Neural cell (in vitro differentiated cells): ENCODE data around the gene RPIA. TPM values are rescaled to one million over a fixed set of nuclear protein-coding genes. Genes with fewer than 3 reads are reported as not detected.
A peak's percentile ranks its signal among the peaks of the same experiment; 100 is the strongest.

ENCODE experiments used
- H2AFZ ChIP-seq: fragments of 200-600, 300-800 bp; sonication (generic), shearing (Covaris generic); 2 replicates; pipeline ENCODE4 v1.6.0; 2014; ENCODE audit warnings: low read depth, mild to moderate bottlenecking, antibody characterized with exemption, low read length, moderate library complexity
- H3F3A ChIP-seq: fragments of 200-600 bp; shearing (Covaris generic); 2 replicates; pipeline ENCODE4 v1.6.1; 2016; ENCODE audit warnings: mild to moderate bottlenecking, moderate library complexity, mixed read lengths, antibody characterized with exemption, low read length; ENCODE audit not compliant: insufficient read depth, poor library complexity, severe bottlenecking
- H3K27ac ChIP-seq: fragments of 200-600, 300-800 bp; sonication (generic), shearing (Covaris generic); 2 replicates; pipeline ENCODE4 v1.5.1; 2014; ENCODE audit warnings: mild to moderate bottlenecking, low read length, moderate library complexity
- H3K27me3 ChIP-seq: fragments of 300-800, 200-600 bp; sonication (generic), shearing (Covaris generic); 2 replicates; pipeline ENCODE4 v1.6.0; 2014; ENCODE audit warnings: mild to moderate bottlenecking, low read depth, low read length, moderate library complexity; ENCODE audit not compliant: insufficient read depth
- H3K36me3 ChIP-seq: fragments of 300-800, 200-600 bp; sonication (generic), shearing (Covaris generic); 2 replicates; pipeline ENCODE4 v1.5.1; 2014; ENCODE audit warnings: mild to moderate bottlenecking, antibody characterized with exemption, low read length, moderate library complexity; ENCODE audit not compliant: insufficient read depth
- H3K4me2 ChIP-seq: fragments of 300-800, 200-600 bp; sonication (generic), shearing (Covaris generic); 2 replicates; pipeline ENCODE4 v1.6.0; 2014; ENCODE audit warnings: mild to moderate bottlenecking, low read length
- H3K4me3 ChIP-seq: fragments of 300-800, 200-600 bp; sonication (generic), shearing (Covaris generic); 2 replicates; pipeline ENCODE4 v1.5.1; 2014; ENCODE audit warnings: mild to moderate bottlenecking, low read length, moderate library complexity
- H3K79me2 ChIP-seq: fragments of 200-600 bp; shearing (Covaris generic); replicated peaks from 2 replicates; pipeline ENCODE4 v1.6.0; 2014; ENCODE audit warnings: mild to moderate bottlenecking, low read length, moderate library complexity; ENCODE audit not compliant: insufficient read depth
- H3K9ac ChIP-seq: fragments of 300-800, 200-600 bp; sonication (generic), shearing (Covaris generic); 2 replicates; pipeline ENCODE4 v1.6.1; 2016; ENCODE audit warnings: mild to moderate bottlenecking, low read length, mixed read lengths
- H3K9me2 ChIP-seq: fragments of 200-600 bp; shearing (Covaris generic); 2 replicates; pipeline ENCODE4 v1.6.1; 2016; ENCODE audit warnings: mild to moderate bottlenecking, low read length, mixed read lengths; ENCODE audit not compliant: insufficient read depth
- H3K9me3 ChIP-seq: fragments of 200-600, 300-800 bp; sonication (generic), shearing (Covaris generic); 2 replicates; pipeline ENCODE4 v1.6.1; 2016; ENCODE audit warnings: mild to moderate bottlenecking, mixed run types, low read length, moderate library complexity, mixed read lengths
- H4K20me1 ChIP-seq: fragments of 200-600 bp; shearing (Covaris generic); 2 replicates; pipeline ENCODE4 v1.6.1; 2016; ENCODE audit warnings: mild to moderate bottlenecking, mixed run types; ENCODE audit not compliant: insufficient read depth
- EP300 ChIP-seq: fragments of 450-650 bp; conservative IDR thresholded peaks from 2 replicates; pipeline ENCODE4 v1.6.1; 2014; ENCODE audit warnings: antibody characterized with exemption, mild to moderate bottlenecking, moderate library complexity; ENCODE audit not compliant: poor library complexity, severe bottlenecking
- EZH2 ChIP-seq: fragments of 200-600, 300-800 bp; shearing (Covaris generic), sonication (generic); IDR thresholded peaks from 2 replicates; pipeline ENCODE4 v1.6.1; 2014; ENCODE audit warnings: antibody characterized with exemption, low read length, borderline replicate concordance, mild to moderate bottlenecking; ENCODE audit not compliant: insufficient read depth, poor library complexity, severe bottlenecking
- MXI1 ChIP-seq: fragments of 450-650 bp; conservative IDR thresholded peaks from 2 replicates; pipeline ENCODE4 v1.6.1; 2014; ENCODE audit warnings: antibody characterized with exemption, mild to moderate bottlenecking; ENCODE audit not compliant: poor library complexity, severe bottlenecking
- POLR2AphosphoS5 ChIP-seq: IDR thresholded peaks from 2 replicates; pipeline ENCODE4 v1.6.1; 2012
- RAD21 ChIP-seq: fragments of 450-650 bp; conservative IDR thresholded peaks from 2 replicates; pipeline ENCODE4 v1.6.1; 2014; ENCODE audit warnings: antibody characterized with exemption, mild to moderate bottlenecking, moderate library complexity
- REST ChIP-seq: IDR thresholded peaks from 2 replicates; pipeline ENCODE4 v1.6.1; 2012; ENCODE audit warnings: borderline replicate concordance
- SMC3 ChIP-seq: fragments of 450-650 bp; conservative IDR thresholded peaks from 2 replicates; pipeline ENCODE4 v1.6.1; 2014; ENCODE audit warnings: antibody characterized with exemption, mild to moderate bottlenecking, moderate library complexity; ENCODE audit not compliant: poor library complexity
- TAF1 ChIP-seq: IDR thresholded peaks from 2 replicates; pipeline ENCODE4 v1.6.1; 2012; ENCODE audit warnings: low read depth
- polyA plus RNA-seq: library from polyadenylated mRNA; depleted of rRNA; stranded (reverse); fragments of >200 nt; gene quantifications from 2 replicates; pipeline ENCODE4 v1.2.3, GENCODE V29; 2014
- TF ChIP-seq, protein P1 (sequence below): fragments of 450-650 bp; IDR thresholded peaks from 2 replicates; pipeline ENCODE4 v1.5.1; 2014; ENCODE audit warnings: antibody characterized with exemption, mild to moderate bottlenecking, moderate library complexity; ENCODE audit not compliant: poor library complexity, severe bottlenecking

The RPIA gene
- polyA plus RNA-seq, 1 donor from 2014 or later = 9.7 TPM

DNA sequence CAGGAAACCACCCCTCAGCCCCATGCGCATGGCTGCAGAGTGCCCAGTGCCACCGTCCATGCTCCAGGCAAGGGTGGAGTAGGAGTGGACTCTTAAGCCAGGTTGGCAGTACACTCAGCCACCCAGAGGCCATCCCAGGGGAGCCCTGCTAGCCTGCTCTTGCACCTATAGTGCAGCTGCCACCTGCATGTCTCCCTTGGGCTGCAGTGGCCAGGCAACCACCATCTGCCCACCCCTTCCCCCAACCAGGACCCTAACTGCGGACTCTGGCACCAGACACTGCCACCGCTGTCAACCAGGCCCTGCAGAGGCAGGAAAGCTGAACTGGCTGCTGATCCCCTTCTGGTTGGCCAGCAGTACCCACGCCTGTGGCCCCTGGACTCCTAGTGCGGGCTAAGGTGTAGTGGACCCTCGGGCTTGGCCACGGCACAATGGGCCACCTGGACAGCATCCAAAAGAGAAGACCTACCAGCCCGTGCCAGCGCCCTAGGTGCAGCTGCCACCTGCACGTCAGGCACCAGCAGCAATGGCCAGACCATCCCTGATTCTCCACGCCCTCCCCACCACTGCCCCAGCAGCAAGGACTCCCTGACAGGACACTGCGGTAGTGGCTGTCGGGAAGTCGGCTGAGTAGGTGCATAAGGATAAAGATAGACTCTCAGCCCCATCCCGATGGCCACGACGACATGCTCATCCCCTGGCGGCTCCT, 72.8 kb downstream of the RPIA start:
- H3K4me2 ChIP-seq = no peak overlapping the region
- no peak overlapping the region for H3K9ac ChIP-seq
- H3K27me3 ChIP-seq = peaks cover 14% of the 10 kb centered on the region
- peaks cover 4% of the 10 kb centered on the region for H3K9me3 ChIP-seq
- no peaks in the 10 kb centered on the region for H3K9me2 ChIP-seq
- H3F3A ChIP-seq = no peaks in the 10 kb centered on the region
- no peaks in the 10 kb centered on the region for H4K20me1 ChIP-seq
- no peak overlapping the region for H3K4me3 ChIP-seq
- H3K36me3 ChIP-seq = no peaks in the 10 kb centered on the region
- TF ChIP-seq MXI1 (no peak), TAF1 (no peak), EZH2 (no peak), SMC3 (no peak), POLR2AphosphoS5 (no peak), REST (no peak), RAD21 (no peak), EP300 (no peak)
- TF ChIP-seq, protein P1, sequence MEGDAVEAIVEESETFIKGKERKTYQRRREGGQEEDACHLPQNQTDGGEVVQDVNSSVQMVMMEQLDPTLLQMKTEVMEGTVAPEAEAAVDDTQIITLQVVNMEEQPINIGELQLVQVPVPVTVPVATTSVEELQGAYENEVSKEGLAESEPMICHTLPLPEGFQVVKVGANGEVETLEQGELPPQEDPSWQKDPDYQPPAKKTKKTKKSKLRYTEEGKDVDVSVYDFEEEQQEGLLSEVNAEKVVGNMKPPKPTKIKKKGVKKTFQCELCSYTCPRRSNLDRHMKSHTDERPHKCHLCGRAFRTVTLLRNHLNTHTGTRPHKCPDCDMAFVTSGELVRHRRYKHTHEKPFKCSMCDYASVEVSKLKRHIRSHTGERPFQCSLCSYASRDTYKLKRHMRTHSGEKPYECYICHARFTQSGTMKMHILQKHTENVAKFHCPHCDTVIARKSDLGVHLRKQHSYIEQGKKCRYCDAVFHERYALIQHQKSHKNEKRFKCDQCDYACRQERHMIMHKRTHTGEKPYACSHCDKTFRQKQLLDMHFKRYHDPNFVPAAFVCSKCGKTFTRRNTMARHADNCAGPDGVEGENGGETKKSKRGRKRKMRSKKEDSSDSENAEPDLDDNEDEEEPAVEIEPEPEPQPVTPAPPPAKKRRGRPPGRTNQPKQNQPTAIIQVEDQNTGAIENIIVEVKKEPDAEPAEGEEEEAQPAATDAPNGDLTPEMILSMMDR = no peak
- H3K79me2 ChIP-seq = no peaks in the 10 kb centered on the region
- H2AFZ ChIP-seq = no peak overlapping the region
- no peak overlapping the region for H3K27ac ChIP-seq

GRCh38 chr2:88764850-88765153, 73.3 kb downstream of the RPIA start:
- H3K4me2 ChIP-seq = no peak overlapping the region
- peak overlapping the region; percentile 81 for H3K4me3 ChIP-seq
- peaks cover 4% of the 10 kb centered on the region for H3K9me3 ChIP-seq
- no peaks in the 10 kb centered on the region for H3K79me2 ChIP-seq
- H3K27me3 ChIP-seq = peaks cover 14% of the 10 kb centered on the region
- no peaks in the 10 kb centered on the region for H3K9me2 ChIP-seq
- H3F3A ChIP-seq = no peaks in the 10 kb centered on the region
- H3K9ac ChIP-seq = peak overlapping the region; percentile 61
- no peaks in the 10 kb centered on the region for H3K36me3 ChIP-seq
- H3K27ac ChIP-seq = no peak overlapping the region
- H4K20me1 ChIP-seq = no peaks in the 10 kb centered on the region
- H2AFZ ChIP-seq = no peak overlapping the region
- TF ChIP-seq SMC3 (no peak), POLR2AphosphoS5 (no peak), MXI1 (no peak), EZH2 (no peak)
